WI38 (cell line): ENCODE data around the gene DNAH17.

Source experiments
- H3K4me3 ChIP-seq: 2 replicates; pipeline ENCODE4 v1.5.1; 2011; ENCODE audit warnings: low read depth, mild to moderate bottlenecking, control low read depth, low read length
- CTCF ChIP-seq: IDR thresholded peaks from 2 replicates; pipeline ENCODE4 v1.5.1; 2012; ENCODE audit warnings: low read depth, mild to moderate bottlenecking, control low read depth, low read length

Gene DNAH17

GRCh38 chr17:78620099-78620498 is 42.9 kb upstream of the DNAH17 start:
- no peak for TF ChIP-seq CTCF
- H3K4me3 ChIP-seq = no peak overlapping the region

DNA sequence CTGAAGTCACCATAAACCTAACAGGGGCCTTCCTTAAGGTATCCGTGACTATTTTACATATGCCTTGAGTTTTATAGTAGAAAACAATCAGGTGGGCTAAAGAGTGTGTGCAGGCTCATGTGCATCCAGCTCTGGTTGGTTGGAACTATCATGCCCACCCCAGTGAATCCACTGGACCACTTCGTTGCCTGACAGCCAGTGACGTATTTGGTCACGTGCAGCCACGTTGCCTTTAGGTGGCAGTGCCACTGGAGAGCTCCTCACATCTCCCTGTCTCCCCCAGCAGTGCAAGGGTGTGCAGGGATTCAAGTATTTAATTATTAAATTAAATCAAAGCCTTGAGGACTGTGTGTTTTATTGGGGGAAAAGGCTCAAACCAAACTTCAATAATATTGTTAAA is 42.1 kb upstream of the DNAH17 start:
- H3K4me3 ChIP-seq = no peak overlapping the region
- no peak for TF ChIP-seq CTCF

GRCh38 chr17:78618264-78619066 is 41.3 kb upstream of the DNAH17 start:
- no peak for TF ChIP-seq CTCF
- H3K4me3 ChIP-seq = no peak overlapping the region

DNA sequence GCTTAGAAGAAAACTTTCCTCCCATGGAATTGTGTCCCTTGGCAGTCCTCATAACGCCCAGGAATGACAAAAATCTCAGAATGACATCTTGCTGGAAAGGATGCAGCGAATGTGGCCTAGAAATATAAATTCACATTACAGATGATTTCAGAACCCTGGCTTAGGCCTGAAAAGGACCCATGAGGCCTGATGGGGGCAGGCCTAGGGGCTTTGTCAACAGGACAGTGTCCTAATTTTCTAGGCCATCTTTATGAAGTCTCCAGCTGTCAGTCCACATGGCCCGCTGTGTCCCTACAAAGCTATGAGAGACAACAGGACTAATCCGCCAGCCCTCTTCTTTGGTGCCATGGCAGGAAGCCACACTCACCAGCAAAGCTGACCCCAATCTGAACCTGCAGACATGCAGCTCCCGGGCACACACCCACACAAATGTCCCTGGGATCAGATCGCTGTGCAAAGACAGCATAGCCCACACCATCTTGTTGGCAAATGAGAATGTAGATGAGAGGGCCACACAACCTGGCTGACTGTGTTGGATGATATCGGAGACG is 40.4 kb upstream of the DNAH17 start:
- H3K4me3 ChIP-seq = no peak overlapping the region
- TF ChIP-seq CTCF = no peak

- no peak overlapping the region for H3K4me3 ChIP-seq
- TF ChIP-seq CTCF = no peak
Observed at GRCh38 chr17:78616946-78617345, 39.8 kb upstream of the DNAH17 start.

GRCh38 chr17:78615631-78616030 is 38.4 kb upstream of the DNAH17 start:
- TF ChIP-seq CTCF = no peak
- no peak overlapping the region for H3K4me3 ChIP-seq

- no peak overlapping the region for H3K4me3 ChIP-seq
Observed at GRCh38 chr17:78613416-78613815, 36.2 kb upstream of the DNAH17 start.

More at GRCh38 chr17:78613416-78613815, 36.2 kb upstream of the DNAH17 start:
- TF ChIP-seq CTCF = no peak
